D341Med (cell line): Measurements from ENCODE around the gene REG3G.
"Not testable (repeated sequence)": the region's sequence is repeated elsewhere in the genome, so short reads cannot be mapped to it uniquely, and the experiment has no call there.

Experiments
- DNase-seq: peaks from one replicate; pipeline ENCODE4 v3.0.0; 2012; ENCODE audit warnings: low spot score

REG3G gene

GRCh38 chr2:79016342-79016741 lies 9.2 kb upstream of the REG3G start:
- no peak for DNase-seq

DNA sequence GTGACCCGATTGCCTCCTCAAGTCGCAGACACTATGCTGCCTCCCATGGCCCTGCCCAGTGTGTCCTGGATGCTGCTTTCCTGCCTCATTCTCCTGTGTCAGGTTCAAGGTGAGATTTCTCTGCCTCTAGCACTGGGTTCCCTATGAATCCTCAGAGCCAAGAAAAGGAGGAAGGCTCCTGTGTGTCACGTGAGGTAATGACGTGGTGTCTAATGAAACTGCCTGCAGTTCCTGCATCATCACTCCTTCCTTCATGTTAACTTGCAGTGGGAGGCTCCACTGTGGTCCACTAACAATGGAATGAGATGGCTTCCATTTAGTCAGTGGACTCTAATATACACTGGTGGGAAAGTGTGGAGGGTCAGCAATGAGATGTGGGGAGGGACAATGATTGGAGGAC lies 559 bp downstream of the REG3G start:
- DNase-seq = no peak

DNA sequence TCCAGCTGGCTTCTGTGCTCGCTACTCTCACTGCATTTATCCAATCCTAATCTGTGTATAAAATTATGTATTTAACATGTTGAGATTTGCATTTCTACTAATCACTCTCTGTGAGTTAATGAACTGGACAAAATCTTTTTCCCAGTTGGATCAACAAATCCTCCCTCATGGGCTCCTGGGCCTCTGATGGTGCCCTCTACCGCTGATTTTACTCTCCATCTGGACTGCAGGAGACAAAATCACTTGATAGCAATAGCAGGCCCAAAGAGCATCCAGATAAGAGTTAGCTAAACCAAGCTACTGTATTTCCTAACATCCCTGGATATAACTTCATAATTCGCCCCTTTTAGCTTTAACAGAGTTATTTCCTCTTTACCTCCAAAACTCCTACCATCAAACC lies 14.4 kb downstream of the REG3G start:
- no peak for DNase-seq

GRCh38 chr2:79041032-79041448 lies 15.5 kb downstream of the REG3G start:
- DNase-seq = peak; percentile 45

DNA sequence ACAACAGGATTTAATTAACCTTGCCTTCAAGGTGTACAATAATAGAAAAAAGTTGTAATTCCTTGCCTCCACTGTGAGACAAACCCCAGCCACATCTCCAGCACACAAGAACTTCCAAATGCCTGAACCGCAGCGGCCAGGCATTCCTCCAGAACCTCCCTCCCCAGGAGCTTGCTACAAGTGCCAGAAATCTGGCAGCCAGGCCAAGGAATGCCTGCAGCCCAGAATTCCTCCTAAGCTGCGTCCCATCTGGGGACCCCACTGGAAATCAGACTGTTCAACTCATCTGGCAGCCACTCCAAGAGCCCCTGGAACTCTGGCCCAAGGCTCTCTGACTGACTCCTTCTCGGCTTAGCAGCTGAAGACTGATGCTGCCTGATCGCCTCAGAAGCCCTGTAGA lies 28.0 kb downstream of the REG3G start:
- DNase-seq = not testable (repeated sequence)

GRCh38 chr2:79054769-79055168 lies 29.3 kb downstream of the REG3G start:
- not testable (repeated sequence) for DNase-seq

DNA sequence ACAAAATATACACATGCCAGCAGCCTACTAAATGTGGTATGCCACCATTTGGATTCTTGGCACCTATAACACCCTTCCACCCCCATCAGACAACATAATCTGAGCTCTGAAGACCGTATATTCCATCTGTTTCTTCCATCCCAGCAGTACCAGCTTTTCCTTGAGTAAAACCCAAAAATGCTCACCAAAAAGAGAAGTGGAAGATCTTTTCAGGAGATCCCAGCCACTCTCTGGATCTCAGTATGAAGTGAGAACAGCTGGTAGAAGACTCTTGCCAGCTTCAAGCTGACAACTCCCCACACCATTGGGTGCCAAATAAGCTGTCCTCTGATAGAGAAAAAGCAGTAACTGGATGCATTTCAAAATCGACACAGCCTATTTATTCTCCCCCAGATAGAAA lies 39.7 kb downstream of the REG3G start:
- no peak for DNase-seq

- no peak for DNase-seq
These were observed 45.6 kb downstream of the REG3G start for GRCh38 chr2:79071078-79071477.
